ENCODE data around the gene OPN3. TPM values are rescaled to one million over a fixed set of nuclear protein-coding genes. Genes with fewer than 3 reads are reported as not detected.
A peak's percentile ranks its signal among the peaks of the same experiment; 100 is the strongest.

The OPN3 gene
- total and polyA plus RNA-seq, 9 of the 15 experiments (the other 6 are each of a cell fraction or from before 2014, with no cell fraction given): 4.2 to 34.6 (median 17.0) TPM

GRCh38 chr1:241640149-241640866 lies at the start of gene OPN3, which contains the start of gene CHML (continued):
- TF ChIP-seq PBX2 (CRISPR knock-in tag; IDR thresholded peaks at IDR 0.05; ENCODE audit: low read depth) (no peak), PBX2 (tag; conservative IDR thresholded peaks at IDR 0.05; ENCODE audit: low read depth) (no peak), FOXA1 (IDR thresholded peaks at IDR 0.05; ENCODE audit: borderline replicate concordance) (no peak), NFYB (IDR thresholded peaks at IDR 0.05; ENCODE audit: extremely low read depth, insufficient read length) (no peak), E2F1 (CRISPR knock-in tag; IDR thresholded peaks at IDR 0.05) (no peak), ZC3H11A (IDR thresholded peaks at IDR 0.05; ENCODE audit: low read depth, low read length) (no peak), XRCC4 (IDR thresholded peaks at IDR 0.05; ENCODE audit: extremely low read depth, insufficient read depth, insufficient read length) (no peak), WHSC1 (IDR thresholded peaks at IDR 0.05; ENCODE audit: low read length) (no peak), HSF4 (CRISPR knock-in tag; IDR thresholded peaks at IDR 0.05; ENCODE audit: borderline replicate concordance) (no peak), PRPF4 (IDR thresholded peaks at IDR 0.05; ENCODE audit: insufficient read depth, low read depth, low read length, poor library complexity, severe bottlenecking) (no peak), AFF4 (CRISPR knock-in tag; IDR thresholded peaks at IDR 0.05) (peak; percentile 79; the same call in 1 of the 2 replicates), ZKSCAN1 (IDR thresholded peaks at IDR 0.05; ENCODE audit: low read depth, low read length) (no peak), SRSF1 (IDR thresholded peaks at IDR 0.05; ENCODE audit: low read depth, low read length) (no peak)
